Neural progenitor cell (in vitro differentiated cells): Measurements from ENCODE around the gene BTBD9.

Source experiments
- CTCF ChIP-seq: fragments of 200-600 bp; sonication (generic); IDR thresholded peaks from 2 replicates; pipeline ENCODE4 v1.5.1; 2017; ENCODE audit warnings: antibody characterized with exemption, mild to moderate bottlenecking
- EZH2 ChIP-seq: fragments of 200-600 bp; sonication (generic); IDR thresholded peaks from 2 replicates; pipeline ENCODE4 v1.6.1; 2017; ENCODE audit warnings: antibody characterized with exemption, mild to moderate bottlenecking, moderate library complexity

- TF ChIP-seq EZH2 (no peak), CTCF (no peak)
Measured at GRCh38 chr6:38501931-38502330, 137.8 kb downstream of the BTBD9 start.
